Astrocyte of the cerebellum (primary cell): ENCODE results near the gene PRKN.

Experiments used
- DNase-seq: peaks from one replicate; pipeline ENCODE4 v3.0.0-alpha.2; 2011; ENCODE audit warnings: low read depth
- H3K4me3 ChIP-seq: 2 replicates; pipeline ENCODE4 v1.5.1; 2011; ENCODE audit warnings: mild to moderate bottlenecking, low read depth, low read length, moderate library complexity
- CTCF ChIP-seq: IDR thresholded peaks from 2 replicates; pipeline ENCODE4 v1.5.1; 2012; ENCODE audit warnings: low read length, low read depth, moderate library complexity, mild to moderate bottlenecking; ENCODE audit errors: missing control alignments
- in situ Hi-C: cut with HindIII; loops from 2 replicates; pipeline ENCODE4 v1.10.0; 2017; ENCODE audit warnings: low sequenced_read_pairs

PRKN gene

GRCh38 chr6:162625846-162626540 lies 101.6 kb downstream of the PRKN start:
- no peak for TF ChIP-seq CTCF
- no peak overlapping the region for H3K4me3 ChIP-seq
- in situ Hi-C loops = no loop called here
- DNase-seq = no peak

GRCh38 chr6:162622572-162622971 lies 105.0 kb downstream of the PRKN start:
- no peak for TF ChIP-seq CTCF
- no peak for DNase-seq
- in situ Hi-C loops = no loop called here

GRCh38 chr6:162621246-162621645 lies 106.3 kb downstream of the PRKN start:
- TF ChIP-seq CTCF = no peak
- H3K4me3 ChIP-seq = no peak overlapping the region
- DNase-seq = peak; percentile 53
- in situ Hi-C loops = no loop called here

More at GRCh38 chr6:162622572-162622971, 105.0 kb downstream of the PRKN start:
- H3K4me3 ChIP-seq = no peak overlapping the region

- no peak overlapping the region for H3K4me3 ChIP-seq
- no peak for TF ChIP-seq CTCF
- in situ Hi-C loops = no loop called here
- no peak for DNase-seq
Measured at GRCh38 chr6:162620073-162620472, 107.5 kb downstream of the PRKN start.

GRCh38 chr6:162618448-162619002 lies 109.0 kb downstream of the PRKN start:
- no peak for TF ChIP-seq CTCF
- DNase-seq = no peak
- H3K4me3 ChIP-seq = no peak overlapping the region
- in situ Hi-C loops = no loop called here

- TF ChIP-seq CTCF = no peak
- in situ Hi-C loops = no loop called here
- DNase-seq = no peak
- no peak overlapping the region for H3K4me3 ChIP-seq
Measured at GRCh38 chr6:162615016-162615705, 112.4 kb downstream of the PRKN start.
